Loucy (cell line): ENCODE results near the gene CPZ.

Source experiments
- H2AFZ ChIP-seq: fragments of 200-600 bp; sonication (generic); 2 replicates; pipeline ENCODE4 v1.6.0; 2016; ENCODE audit warnings: antibody characterized with exemption, mild to moderate bottlenecking, low read length, moderate library complexity
- H3F3A ChIP-seq: fragments of 200-600 bp; 2 replicates; pipeline ENCODE4 v1.6.0; 2016; ENCODE audit warnings: antibody characterized with exemption, low read depth, mild to moderate bottlenecking
- H3K27me3 ChIP-seq: fragments of 200-600 bp; sonication (generic); 2 replicates; pipeline ENCODE4 v1.6.1; 2014; ENCODE audit warnings: low read length, mild to moderate bottlenecking; ENCODE audit not compliant: insufficient read depth, poor library complexity, severe bottlenecking
- H3K36me3 ChIP-seq: fragments of 200-600 bp; sonication (generic); 2 replicates; pipeline ENCODE4 v1.6.1; 2016; ENCODE audit warnings: low read length; ENCODE audit not compliant: insufficient read depth
- H3K4me1 ChIP-seq: fragments of 200-600 bp; sonication (generic); 2 replicates; pipeline ENCODE4 v1.5.1; 2014; ENCODE audit warnings: low read length, mild to moderate bottlenecking; ENCODE audit not compliant: insufficient read depth, poor library complexity, severe bottlenecking
- H3K4me2 ChIP-seq: fragments of 200-600 bp; sonication (generic); 2 replicates; pipeline ENCODE4 v1.6.0; 2014; ENCODE audit warnings: antibody characterized with exemption, low read length, low read depth, mild to moderate bottlenecking; ENCODE audit not compliant: poor library complexity, severe bottlenecking
- H3K4me3 ChIP-seq: fragments of 200-600 bp; sonication (generic); 2 replicates; pipeline ENCODE4 v1.5.1; 2014; ENCODE audit warnings: low read length, mild to moderate bottlenecking, mixed read lengths; ENCODE audit not compliant: poor library complexity, severe bottlenecking
- H3K79me2 ChIP-seq: fragments of 200-600 bp; sonication (generic); 2 replicates; pipeline ENCODE4 v1.6.1; 2014; ENCODE audit warnings: low read length; ENCODE audit not compliant: insufficient read depth
- H3K9ac ChIP-seq: fragments of 200-600 bp; sonication (generic); 2 replicates; pipeline ENCODE4 v1.6.0; 2014; ENCODE audit warnings: mild to moderate bottlenecking, low read depth, low read length, moderate library complexity; ENCODE audit not compliant: poor library complexity, severe bottlenecking
- H3K9me2 ChIP-seq: fragments of 200-600 bp; sonication (generic); replicated peaks from 2 replicates; pipeline ENCODE4 v1.6.1; 2016; ENCODE audit warnings: low read depth, low read length, mixed read lengths
- H3K9me3 ChIP-seq: fragments of 200-600 bp; sonication (generic); 2 replicates; pipeline ENCODE4 v1.6.1; 2014; ENCODE audit warnings: mild to moderate bottlenecking, antibody characterized with exemption, low read length, low read depth; ENCODE audit not compliant: insufficient read depth
- H4K20me1 ChIP-seq: fragments of 200-600 bp; sonication (generic); 2 replicates; pipeline ENCODE4 v1.6.0; 2014; ENCODE audit warnings: antibody characterized with exemption, low read length, mild to moderate bottlenecking; ENCODE audit not compliant: insufficient read depth, poor library complexity, severe bottlenecking
- CTCF ChIP-seq: fragments of 200-600 bp; sonication (generic); conservative IDR thresholded peaks from 2 replicates; pipeline ENCODE4 v1.5.1; 2014; ENCODE audit warnings: mild to moderate bottlenecking, antibody characterized with exemption, low read length
- EZH2phosphoT487 ChIP-seq: fragments of 200-600 bp; IDR thresholded peaks from 2 replicates; pipeline ENCODE4 v1.6.1; 2018; ENCODE audit warnings: antibody characterized with exemption, mild to moderate bottlenecking, moderate library complexity, borderline replicate concordance

The CPZ gene

GRCh38 chr4:8592366-8593263 lies at the start of gene CPZ:
Gene CPZ, plus strand, starts transcription at chr4:8592765. Its CDS starts 69 bp downstream, at chr4:8592834.
- H3K4me2 ChIP-seq = no peak within 1 kb of the TSS
- TF ChIP-seq CTCF (no peak), EZH2phosphoT487 (no peak)

DNA sequence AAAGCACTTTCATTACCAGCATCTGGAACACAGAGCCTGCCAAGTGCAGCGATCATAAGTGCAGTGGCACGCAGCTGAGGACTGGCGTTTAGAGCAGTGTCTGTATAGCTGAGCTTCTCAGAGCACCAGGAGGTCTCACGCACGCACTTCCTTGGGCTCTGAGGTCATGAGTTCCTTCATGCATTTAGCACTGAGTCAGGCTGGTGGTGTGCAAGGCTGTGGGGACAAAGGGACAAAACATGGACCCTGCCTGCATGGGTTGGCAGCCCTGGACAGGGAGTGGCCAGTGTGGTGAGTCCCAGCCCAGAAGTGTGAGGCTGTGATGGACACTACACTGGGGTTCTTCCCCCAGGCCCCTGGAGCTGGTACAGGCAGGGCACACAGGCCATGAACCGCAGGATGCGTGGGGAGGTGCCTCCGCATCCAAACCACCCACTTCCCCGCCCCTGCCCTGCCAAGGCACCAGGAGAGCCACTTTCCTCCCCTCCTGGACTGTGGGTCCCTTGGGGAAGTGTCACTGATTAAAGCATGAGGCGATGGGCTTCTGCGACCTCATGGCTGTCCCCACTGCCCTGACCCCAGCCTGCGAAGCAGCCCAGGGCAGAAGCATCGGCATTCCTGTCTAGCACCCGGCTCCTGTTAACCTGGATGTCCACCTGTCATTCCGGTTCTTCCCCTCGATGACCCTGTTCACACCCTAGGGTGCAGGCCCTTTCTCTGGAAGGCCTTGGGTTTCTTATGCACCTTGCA lies 49.6 kb upstream of the CPZ start:
- H3K9me2 ChIP-seq = no peaks in the 10 kb centered on the region
- H3K4me2 ChIP-seq = no peak overlapping the region
- TF ChIP-seq CTCF (no peak), EZH2phosphoT487 (no peak)
- H3K27me3 ChIP-seq = no peaks in the 10 kb centered on the region
- H3K36me3 ChIP-seq = no peaks in the 10 kb centered on the region
- H3K79me2 ChIP-seq = no peaks in the 10 kb centered on the region
- no peak overlapping the region for H3K9ac ChIP-seq
- no peak overlapping the region for H3K4me3 ChIP-seq
- no peaks in the 10 kb centered on the region for H3K4me1 ChIP-seq
- no peaks in the 10 kb centered on the region for H4K20me1 ChIP-seq
- peaks cover 18% of the 10 kb centered on the region; the same call in 1 of the 2 replicates for H3K9me3 ChIP-seq
- H2AFZ ChIP-seq = no peak overlapping the region
- no peaks in the 10 kb centered on the region for H3F3A ChIP-seq

More at GRCh38 chr4:8592366-8593263, at the start of gene CPZ:
- no peaks in the 10 kb centered on the region for H3F3A ChIP-seq
- no peaks in the 10 kb centered on the region for H3K79me2 ChIP-seq
- H3K9ac ChIP-seq = no peak within 1 kb of the TSS
- no peak within 1 kb of the TSS for H2AFZ ChIP-seq
- H3K27me3 ChIP-seq = no peaks in the 10 kb centered on the region
- H4K20me1 ChIP-seq = no peaks in the 10 kb centered on the region
- no peaks in the 10 kb centered on the region for H3K36me3 ChIP-seq
- H3K9me2 ChIP-seq = no peaks in the 10 kb centered on the region
- no peak within 1 kb of the TSS for H3K4me3 ChIP-seq
- H3K9me3 ChIP-seq = peaks cover 2% of the 10 kb centered on the region; the same call in 1 of the 2 replicates
- no peaks in the 10 kb centered on the region for H3K4me1 ChIP-seq

GRCh38 chr4:8543623-8544022 lies 48.9 kb upstream of the CPZ start:
- H3K4me3 ChIP-seq = no peak overlapping the region
- no peaks in the 10 kb centered on the region for H3K4me1 ChIP-seq
- no peak overlapping the region for H3K4me2 ChIP-seq
- H3K9ac ChIP-seq = no peak overlapping the region
- no peaks in the 10 kb centered on the region for H3K79me2 ChIP-seq
- no peak overlapping the region for H2AFZ ChIP-seq
- H4K20me1 ChIP-seq = no peaks in the 10 kb centered on the region
- H3K9me2 ChIP-seq = no peaks in the 10 kb centered on the region
- H3K27me3 ChIP-seq = no peaks in the 10 kb centered on the region
- TF ChIP-seq CTCF (no peak), EZH2phosphoT487 (no peak)
- peaks cover 18% of the 10 kb centered on the region; the same call in 1 of the 2 replicates for H3K9me3 ChIP-seq
- H3F3A ChIP-seq = no peaks in the 10 kb centered on the region
- no peaks in the 10 kb centered on the region for H3K36me3 ChIP-seq
